Stimulated activated CD8-positive, alpha-beta memory T cell treated with anti-CD3 and anti-CD28 coated beads, Interleukin-7, amount 100 ng/mL, for 1 hour (primary cell): ENCODE measurements around the gene FES.
"Not testable (repeated sequence)": the region's sequence is repeated elsewhere in the genome, so short reads cannot be mapped to it uniquely, and the experiment has no call there.

Source experiments
- DNase-seq, 2 donors: peaks; one replicate each; pipeline ENCODE4 v3.0.0-alpha.2; 2020; ENCODE audit warnings: low read depth in 2 of 2

The FES gene

GRCh38 chr15:90883976-90884718 is at the start of gene FES:
Gene FES, plus strand, starts transcription at chr15:90884504. Its CDS starts 542 bp downstream, at chr15:90885046.
- DNase-seq = no peak

- no peak for DNase-seq
Measured at GRCh38 chr15:90834626-90835025, 49.7 kb upstream of the FES start.

GRCh38 chr15:90836296-90836871 is 47.9 kb upstream of the FES start:
- no peak for DNase-seq

- DNase-seq = no peak
Measured at GRCh38 chr15:90837094-90837493, 47.2 kb upstream of the FES start.

GRCh38 chr15:90838139-90838538 is 46.2 kb upstream of the FES start:
- peak; percentile 76 to 77 for DNase-seq

GRCh38 chr15:90838544-90838943 is 45.8 kb upstream of the FES start:
- no peak for DNase-seq

GRCh38 chr15:90839187-90840071 is 44.9 kb upstream of the FES start:
- no peak for DNase-seq

GRCh38 chr15:90840157-90840855 is 44.0 kb upstream of the FES start:
- no peak for DNase-seq

- no peak for DNase-seq
Measured at GRCh38 chr15:90840954-90841353, 43.4 kb upstream of the FES start.

GRCh38 chr15:90844696-90845095 is 39.6 kb upstream of the FES start:
- no peak for DNase-seq

GRCh38 chr15:90845201-90845949 is 38.9 kb upstream of the FES start:
- DNase-seq = no peak

- not testable (repeated sequence) for DNase-seq
Measured at GRCh38 chr15:90849424-90849823, 34.9 kb upstream of the FES start.

- DNase-seq = no peak
Measured at GRCh38 chr15:90851114-90851513, 33.2 kb upstream of the FES start.

GRCh38 chr15:90851940-90852339 is 32.4 kb upstream of the FES start:
- no peak for DNase-seq

- DNase-seq = no peak
Measured at GRCh38 chr15:90855139-90855538, 29.2 kb upstream of the FES start.

- no peak for DNase-seq
Measured at GRCh38 chr15:90857337-90857736, 27.0 kb upstream of the FES start.

- no peak for DNase-seq
Measured at GRCh38 chr15:90857883-90858443, 26.3 kb upstream of the FES start.

GRCh38 chr15:90859234-90860131 is 24.8 kb upstream of the FES start:
- no peak for DNase-seq

- DNase-seq = no peak
Measured at GRCh38 chr15:90860450-90860849, 23.9 kb upstream of the FES start.
